CD14-positive monocyte (primary cell): ENCODE measurements around the gene HCN4. TPM values are rescaled to one million over a fixed set of nuclear protein-coding genes. Genes with fewer than 3 reads are reported as not detected.

Experiments used
- DNase-seq, 3 donors: peaks; one replicate each; pipeline ENCODE4 v3.0.0-alpha.2; 2011 to 2022
- H2AFZ ChIP-seq: 2 replicates; pipeline ENCODE4 v1.6.0; 2012; ENCODE audit warnings: mild to moderate bottlenecking, low read depth, low read length, inconsistent platforms; ENCODE audit not compliant: insufficient read depth, poor library complexity, severe bottlenecking
- H3K27ac ChIP-seq, 2 donors: 1 replicate in 1 of 2; 2 replicates in 1 of 2; pipeline ENCODE4 v1.5.1; 2012 to 2013; ENCODE audit warnings: low read length in 2 of 2, control low read depth in 1 of 2, inconsistent platforms in 1 of 2, low read depth in 1 of 2, mild to moderate bottlenecking in 1 of 2
- H3K27me3 ChIP-seq, 2 donors: one replicate each; pipeline versions ENCODE4 v1.6.0 to v1.6.1; 2011 to 2013; ENCODE audit warnings: low read length in 2 of 2; ENCODE audit not compliant: control insufficient read depth in 2 of 2, insufficient read depth in 2 of 2
- H3K36me3 ChIP-seq, 2 donors: replicated peaks in 1 of 2; 1 replicate in 1 of 2; 2 replicates in 1 of 2; pipeline versions ENCODE4 v1.5.1 to v1.6.1; 2012 to 2013; ENCODE audit warnings: low read length in 2 of 2, control low read depth in 1 of 2, inconsistent platforms in 1 of 2, mild to moderate bottlenecking in 1 of 2; ENCODE audit not compliant: insufficient read depth in 2 of 2, control insufficient read depth in 1 of 2
- H3K4me1 ChIP-seq, 2 donors: 1 replicate in 1 of 2; 2 replicates in 1 of 2; pipeline versions ENCODE4 v1.5.1 to v1.6.1; 2012 to 2013; ENCODE audit warnings: low read length in 2 of 2, control low read depth in 1 of 2, inconsistent platforms in 1 of 2, mild to moderate bottlenecking in 1 of 2, moderate library complexity in 1 of 2; ENCODE audit not compliant: insufficient read depth in 2 of 2, control insufficient read depth in 1 of 2
- H3K4me2 ChIP-seq: replicated peaks from 2 replicates; pipeline ENCODE3; 2012; ENCODE audit warnings: low read length, moderate library complexity, mild to moderate bottlenecking; ENCODE audit not compliant: poor library complexity, severe bottlenecking; ENCODE audit errors: extremely low read depth
- H3K4me3 ChIP-seq, 3 experiments: fragments of 200-600 bp in 1 of 3; sonication (generic) in 1 of 3; replicated peaks in 1 of 3; 1 replicate in 2 of 3; 2 replicates in 1 of 3; pipeline ENCODE4 v1.5.1; 2011 to 2013; ENCODE audit warnings: low read length in 3 of 3, mild to moderate bottlenecking in 3 of 3, control low read depth in 2 of 3, low read depth in 2 of 3, inconsistent platforms in 1 of 3, moderate library complexity in 1 of 3
- H3K79me2 ChIP-seq: 2 replicates; pipeline ENCODE4 v1.6.0; 2012; ENCODE audit warnings: mild to moderate bottlenecking, control low read depth, inconsistent platforms, low read length, moderate library complexity; ENCODE audit not compliant: insufficient read depth
- H3K9ac ChIP-seq: 2 replicates; pipeline ENCODE4 v1.6.0; 2017; ENCODE audit warnings: low read length, mild to moderate bottlenecking; ENCODE audit not compliant: insufficient read depth, poor library complexity, severe bottlenecking
- H3K9me3 ChIP-seq, 2 donors: replicated peaks in 1 of 2; 1 replicate in 1 of 2; 2 replicates in 1 of 2; pipeline versions ENCODE4 v1.5.1 to v1.6.1; 2012 to 2013; ENCODE audit warnings: low read length in 2 of 2, control low read depth in 1 of 2; ENCODE audit not compliant: control insufficient read depth in 1 of 2, insufficient read depth in 1 of 2
- H4K20me1 ChIP-seq: 2 replicates; pipeline ENCODE4 v1.6.0; 2012; ENCODE audit warnings: mild to moderate bottlenecking, low read length, control low read depth, moderate library complexity; ENCODE audit not compliant: insufficient read depth
- H3K27ac Mint-ChIP-seq, 7 donors: one replicate each; pipeline ENCODE4 v1.8.0; 2020; ENCODE audit warnings: mild to moderate bottlenecking in 7 of 7, mixed read lengths in 7 of 7, moderate library complexity in 6 of 7, inconsistent platforms in 2 of 7
- H3K27me3 Mint-ChIP-seq, 3 donors: one replicate each; pipeline ENCODE4 v1.8.0; 2021 to 2022; ENCODE audit warnings: low read depth in 3 of 3, mild to moderate bottlenecking in 3 of 3, mixed read lengths in 3 of 3, moderate library complexity in 3 of 3, inconsistent platforms in 1 of 3
- H3K36me3 Mint-ChIP-seq, 2 donors: one replicate each; pipeline ENCODE4 v1.8.0; 2020; ENCODE audit warnings: mixed read lengths in 2 of 2, inconsistent platforms in 1 of 2, mild to moderate bottlenecking in 1 of 2
- H3K4me1 Mint-ChIP-seq: one replicate; pipeline ENCODE4 v1.8.0; 2020; ENCODE audit warnings: mild to moderate bottlenecking, mixed read lengths
- H3K4me3 Mint-ChIP-seq, 2 donors: one replicate each; pipeline ENCODE4 v1.8.0; 2020; ENCODE audit warnings: mild to moderate bottlenecking in 2 of 2, mixed read lengths in 2 of 2, moderate library complexity in 1 of 2
- H3K9me3 Mint-ChIP-seq, 7 donors: one replicate each; pipeline ENCODE4 v1.8.0; 2020 to 2022; ENCODE audit warnings: mixed read lengths in 7 of 7, mild to moderate bottlenecking in 6 of 7, moderate library complexity in 6 of 7, inconsistent platforms in 2 of 7
- WGBS: methylation state at CpG from one replicate; pipeline ENCODE4 v1.1.5; 2013; ENCODE audit warnings: missing lambda C conversion rate; ENCODE audit not compliant: insufficient coverage; 5-methylcytosine and 5-hydroxymethylcytosine counted together
- intact Hi-C, 2 donors: fragments of 100-400 bp; cut with micrococcal nuclease; formaldehyde crosslinking; loops; one replicate each; pipeline versions ENCODE4 v1.15.0 to v1.15.1; 2023
- polyA plus RNA-seq, 3 donors: library from polyadenylated mRNA; depleted of rRNA in 1 of 3; unstranded in 2 of 3; stranded (reverse) in 1 of 3; fragments of 300-500 nt in 2 of 3; fragments of >200 nt in 1 of 3; fragmentation: Illumina TruSeq in 2 of 3; gene quantifications; 1 replicate in 2 of 3; 2 replicates in 1 of 3; pipeline ENCODE4 v1.2.3, GENCODE V29; 2012 to 2021
- TF ChIP-seq, protein P1 (sequence below): fragments of 200-600 bp; IDR thresholded peaks from one replicate; pipeline ENCODE4 v1.8.0; 2022; ENCODE audit warnings: antibody characterized with exemption, mild to moderate bottlenecking

The HCN4 gene
- polyA plus RNA-seq, 3 donors = not detected

DNA sequence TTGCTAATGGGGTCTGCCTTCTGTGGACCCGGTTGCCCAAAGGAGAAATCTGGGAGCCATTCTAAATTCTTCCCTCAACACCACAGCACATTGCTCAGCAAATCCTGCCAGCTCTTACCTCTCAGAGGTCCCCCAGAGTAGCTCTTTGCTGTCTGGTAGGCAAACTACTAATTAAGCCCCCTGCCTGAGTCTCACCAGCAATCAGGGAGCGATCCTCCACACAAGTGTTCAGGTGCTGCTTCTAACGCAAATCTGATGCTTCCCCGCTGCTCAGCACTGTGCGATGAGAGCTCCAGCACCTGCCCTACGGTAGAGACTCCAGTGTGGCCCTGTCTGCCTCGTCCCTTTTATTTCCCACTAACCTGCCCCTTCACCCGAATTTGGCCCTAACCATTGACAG, 60.5 kb downstream of the HCN4 start:
- H3K36me3 Mint-ChIP-seq = peaks cover 4% of the 10 kb centered on the region in 2 donors
- peaks cover 26 to 36% of the 10 kb centered on the region in 2 donors for H3K4me1 ChIP-seq
- no peak overlapping the region for H3K9ac ChIP-seq
- H3K27me3 ChIP-seq = no peaks in the 10 kb centered on the region
- H4K20me1 ChIP-seq = no peaks in the 10 kb centered on the region
- no peak overlapping the region for H2AFZ ChIP-seq
- H3K27ac Mint-ChIP-seq = no peak overlapping the region
- no peak for DNase-seq
- 92% methylated on average over 8 of the region's 8 CpGs for WGBS
- peaks cover 8 to 9% (median 9%) of the 10 kb centered on the region in 3 donors for H3K27me3 Mint-ChIP-seq
- H3K4me2 ChIP-seq = no peak overlapping the region
- no peaks in the 10 kb centered on the region for H3K9me3 ChIP-seq
- no peaks in the 10 kb centered on the region for H3K36me3 ChIP-seq
- H3K79me2 ChIP-seq = peaks cover 8% of the 10 kb centered on the region
- no peak overlapping the region for H3K4me3 Mint-ChIP-seq
- no peak overlapping the region for H3K27ac ChIP-seq
- H3K4me1 Mint-ChIP-seq = peaks cover 32% of the 10 kb centered on the region
- peaks cover 0 to 3% (median 0%) of the 10 kb centered on the region in 7 donors for H3K9me3 Mint-ChIP-seq
- TF ChIP-seq, protein P1, sequence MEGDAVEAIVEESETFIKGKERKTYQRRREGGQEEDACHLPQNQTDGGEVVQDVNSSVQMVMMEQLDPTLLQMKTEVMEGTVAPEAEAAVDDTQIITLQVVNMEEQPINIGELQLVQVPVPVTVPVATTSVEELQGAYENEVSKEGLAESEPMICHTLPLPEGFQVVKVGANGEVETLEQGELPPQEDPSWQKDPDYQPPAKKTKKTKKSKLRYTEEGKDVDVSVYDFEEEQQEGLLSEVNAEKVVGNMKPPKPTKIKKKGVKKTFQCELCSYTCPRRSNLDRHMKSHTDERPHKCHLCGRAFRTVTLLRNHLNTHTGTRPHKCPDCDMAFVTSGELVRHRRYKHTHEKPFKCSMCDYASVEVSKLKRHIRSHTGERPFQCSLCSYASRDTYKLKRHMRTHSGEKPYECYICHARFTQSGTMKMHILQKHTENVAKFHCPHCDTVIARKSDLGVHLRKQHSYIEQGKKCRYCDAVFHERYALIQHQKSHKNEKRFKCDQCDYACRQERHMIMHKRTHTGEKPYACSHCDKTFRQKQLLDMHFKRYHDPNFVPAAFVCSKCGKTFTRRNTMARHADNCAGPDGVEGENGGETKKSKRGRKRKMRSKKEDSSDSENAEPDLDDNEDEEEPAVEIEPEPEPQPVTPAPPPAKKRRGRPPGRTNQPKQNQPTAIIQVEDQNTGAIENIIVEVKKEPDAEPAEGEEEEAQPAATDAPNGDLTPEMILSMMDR = no peak
- intact Hi-C loops = no loop called here
- no peak overlapping the region for H3K4me3 ChIP-seq

DNA sequence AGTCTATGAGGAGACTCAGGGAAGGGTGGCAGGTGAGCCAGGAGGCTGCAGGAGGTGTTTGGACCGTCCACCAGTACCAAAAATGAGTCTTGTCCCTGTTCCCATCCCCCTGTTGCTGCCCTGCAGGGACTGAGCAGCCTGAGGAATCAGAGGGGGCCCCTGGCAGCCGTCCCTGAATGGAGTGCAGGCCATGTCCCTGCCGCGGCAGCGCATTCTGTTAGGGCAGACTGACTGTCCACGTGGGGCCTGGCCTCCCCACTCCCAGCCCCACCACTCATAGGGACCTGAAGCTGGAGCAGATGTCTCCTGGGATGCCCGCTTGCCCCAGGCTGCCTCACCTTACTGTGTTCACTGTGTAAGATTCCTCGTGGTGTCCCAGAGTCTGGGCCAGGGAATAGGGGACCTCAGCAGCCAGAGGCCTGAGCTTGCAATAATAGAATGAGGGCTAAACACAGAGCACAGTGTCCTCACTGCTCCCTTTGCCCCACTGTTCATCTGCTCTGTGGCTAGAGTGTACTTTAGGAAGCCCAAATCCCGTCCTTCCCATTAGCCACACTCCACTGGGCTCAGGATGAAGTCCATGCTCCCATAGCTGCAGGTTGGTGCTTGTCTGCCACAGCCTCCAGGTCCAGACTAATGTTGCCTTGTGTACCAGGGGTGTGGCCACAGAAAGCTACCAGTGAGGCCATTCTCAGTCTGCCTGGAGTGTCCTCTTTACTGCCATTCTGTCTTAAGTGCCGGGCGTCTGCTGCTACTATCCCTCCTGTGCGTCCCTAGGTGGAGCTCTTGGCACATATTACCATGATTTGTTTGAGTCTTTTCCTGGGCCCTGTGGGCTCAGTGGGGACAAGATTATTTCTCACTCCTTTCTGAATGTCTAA, 63.2 kb downstream of the HCN4 start:
- Histone ChIP-seq H3K9ac (peak overlapping the region; percentile 24), H3K4me2 (no peak overlapping the region), H3K79me2 (peaks cover 8% of the 10 kb centered on the region), H3K36me3 (no peaks in the 10 kb centered on the region), H2AFZ (no peak overlapping the region), H3K4me1 (peaks cover 37 to 45% of the 10 kb centered on the region in 2 donors), H3K27me3 (no peaks in the 10 kb centered on the region), H4K20me1 (no peaks in the 10 kb centered on the region), H3K9me3 (no peaks in the 10 kb centered on the region), H3K27ac (peak overlapping the region in 1 of 2 donors; percentile 17), H3K4me3 (no peak overlapping the region)
- Mint-ChIP-seq H3K27ac (peak overlapping the region in 2 of 7 donors; percentile 42 to 48), H3K4me1 (peaks cover 49% of the 10 kb centered on the region), H3K9me3 (no peaks in the 10 kb centered on the region), H3K36me3 (peaks cover 4% of the 10 kb centered on the region in 2 donors), H3K4me3 (no peak overlapping the region), H3K27me3 (peaks cover 2 to 8% (median 5%) of the 10 kb centered on the region in 3 donors)
- intact Hi-C loops = no loop called here
- 62% methylated on average over 8 of the region's 12 CpGs for WGBS
- TF ChIP-seq, protein P1 = peak; percentile 74
- DNase-seq = peak; percentile 43 to 58 (median 55)
